ENCODE data around the gene CRIM1.

CRIM1 gene

GRCh38 chr2:36486521-36487044 is 131.0 kb downstream of the CRIM1 start:
- Histone ChIP-seq H2BK15ac (ENCODE audit: low read length) (no peak overlapping the region), H3K36me3 (replicated peaks in 1 of 2; ENCODE audit: control insufficient read depth in 2 of 2, insufficient read depth in 2 of 2, low read length in 2 of 2) (peaks cover 4% of the 10 kb centered on the region in 2 donors), H3K4me2 (ENCODE audit: insufficient read depth, low read length, poor library complexity, severe bottlenecking) (no peak overlapping the region), H2AFZ (ENCODE audit: low read length) (no peak overlapping the region), H2BK12ac (ENCODE audit: low read length) (no peak overlapping the region), H3K4me3 (ENCODE audit: low read length in 2 of 2) (no peak overlapping the region), H3K79me1 (ENCODE audit: low read depth, low read length) (no peaks in the 10 kb centered on the region), H3K9me3 (replicated peaks in 1 of 2; ENCODE audit: control insufficient read depth in 2 of 2, insufficient read depth in 1 of 2, low read depth in 1 of 2, low read length in 2 of 2) (no peaks in the 10 kb centered on the region), H3K4me1 (ENCODE audit: control insufficient read depth in 2 of 2, insufficient read depth in 1 of 2, low read depth in 1 of 2, low read length in 2 of 2) (peaks cover 0 to 3% of the 10 kb centered on the region in 2 donors), H3K27ac (replicated peaks; ENCODE audit: low read length) (no peak overlapping the region), H2AK5ac (ENCODE audit: low read depth, low read length) (no peak overlapping the region), H3K27me3 (ENCODE audit: control insufficient read depth in 3 of 3, insufficient read depth in 3 of 3, low read depth in 1 of 3, low read length in 3 of 3) (no peaks in the 10 kb centered on the region), H3K9ac (ENCODE audit: low read depth, low read length, poor library complexity) (no peak overlapping the region), H2BK120ac (ENCODE audit: low read depth, low read length) (no peak overlapping the region), H3K23ac (ENCODE audit: low read depth, low read length, poor library complexity) (no peak overlapping the region), H3K4ac (ENCODE audit: low read length) (no peak overlapping the region), H4K8ac (ENCODE audit: low read depth, low read length) (no peak overlapping the region), H2BK5ac (ENCODE audit: low read length) (no peak overlapping the region), H3K14ac (ENCODE audit: low read length) (no peak overlapping the region), H4K91ac (ENCODE audit: low read depth, low read length, poor library complexity) (no peak overlapping the region), H3K18ac (ENCODE audit: low read length) (no peak overlapping the region)
- WGBS, 2 donors (ENCODE audit: extremely low coverage in 2 of 2, insufficient read length in 2 of 2, insufficient replicate concordance in 1 of 2): no CpG with 5 or more reads among the region's 1 CpG
- no peak for DNase-seq (ENCODE audit: low spot score)

- H3K4me1 ChIP-seq (ENCODE audit: control insufficient read depth in 2 of 2, insufficient read depth in 1 of 2, low read depth in 1 of 2, low read length in 2 of 2): peaks cover 0 to 3% of the 10 kb centered on the region in 2 donors
- no peak overlapping the region for H2BK120ac ChIP-seq (ENCODE audit: low read depth, low read length)
- H3K27ac ChIP-seq (replicated peaks; ENCODE audit: low read length): no peak overlapping the region
- H3K14ac ChIP-seq (ENCODE audit: low read length): no peak overlapping the region
- WGBS, 2 donors (ENCODE audit: extremely low coverage in 2 of 2, insufficient read length in 2 of 2, insufficient replicate concordance in 1 of 2): no CpG with 5 or more reads among the region's 4 CpGs
- no peak overlapping the region for H4K8ac ChIP-seq (ENCODE audit: low read depth, low read length)
- no peak overlapping the region for H3K4me2 ChIP-seq (ENCODE audit: insufficient read depth, low read length, poor library complexity, severe bottlenecking)
- H3K36me3 ChIP-seq (replicated peaks in 1 of 2; ENCODE audit: control insufficient read depth in 2 of 2, insufficient read depth in 2 of 2, low read length in 2 of 2): peaks cover 0 to 1% of the 10 kb centered on the region in 2 donors
- no peak overlapping the region for H3K23ac ChIP-seq (ENCODE audit: low read depth, low read length, poor library complexity)
- no peak overlapping the region for H3K4me3 ChIP-seq (ENCODE audit: low read length in 2 of 2)
- H4K91ac ChIP-seq (ENCODE audit: low read depth, low read length, poor library complexity): no peak overlapping the region
- no peak overlapping the region for H2BK15ac ChIP-seq (ENCODE audit: low read length)
- no peak overlapping the region for H2AK5ac ChIP-seq (ENCODE audit: low read depth, low read length)
- no peak overlapping the region for H2BK5ac ChIP-seq (ENCODE audit: low read length)
- H3K79me1 ChIP-seq (ENCODE audit: low read depth, low read length): no peaks in the 10 kb centered on the region
- no peak overlapping the region for H2BK12ac ChIP-seq (ENCODE audit: low read length)
- no peak overlapping the region for H3K9ac ChIP-seq (ENCODE audit: low read depth, low read length, poor library complexity)
- no peaks in the 10 kb centered on the region for H3K9me3 ChIP-seq (replicated peaks in 1 of 2; ENCODE audit: control insufficient read depth in 2 of 2, insufficient read depth in 1 of 2, low read depth in 1 of 2, low read length in 2 of 2)
- H3K27me3 ChIP-seq (ENCODE audit: control insufficient read depth in 3 of 3, insufficient read depth in 3 of 3, low read depth in 1 of 3, low read length in 3 of 3): no peaks in the 10 kb centered on the region
- DNase-seq (ENCODE audit: low spot score): no peak
- H3K4ac ChIP-seq (ENCODE audit: low read length): no peak overlapping the region
- H3K18ac ChIP-seq (ENCODE audit: low read length): no peak overlapping the region
- H2AFZ ChIP-seq (ENCODE audit: low read length): no peak overlapping the region
Observed at GRCh38 chr2:36487947-36488346, 132.4 kb downstream of the CRIM1 start.

GRCh38 chr2:36489281-36489680 is 133.7 kb downstream of the CRIM1 start:
- H2BK120ac ChIP-seq (ENCODE audit: low read depth, low read length): no peak overlapping the region
- no CpG with 5 or more reads among the region's 5 CpGs for WGBS, 2 donors (ENCODE audit: extremely low coverage in 2 of 2, insufficient read length in 2 of 2, insufficient replicate concordance in 1 of 2)
- no peaks in the 10 kb centered on the region for H3K79me1 ChIP-seq (ENCODE audit: low read depth, low read length)
- no peak overlapping the region for H3K23ac ChIP-seq (ENCODE audit: low read depth, low read length, poor library complexity)
- no peak overlapping the region for H3K27ac ChIP-seq (replicated peaks; ENCODE audit: low read length)
- DNase-seq (ENCODE audit: low spot score): no peak
- no peak overlapping the region for H2BK12ac ChIP-seq (ENCODE audit: low read length)
- H2BK15ac ChIP-seq (ENCODE audit: low read length): no peak overlapping the region
- H4K8ac ChIP-seq (ENCODE audit: low read depth, low read length): no peak overlapping the region
- H3K27me3 ChIP-seq (ENCODE audit: control insufficient read depth in 3 of 3, insufficient read depth in 3 of 3, low read depth in 1 of 3, low read length in 3 of 3): no peaks in the 10 kb centered on the region
- H3K9me3 ChIP-seq (replicated peaks in 1 of 2; ENCODE audit: control insufficient read depth in 2 of 2, insufficient read depth in 1 of 2, low read depth in 1 of 2, low read length in 2 of 2): no peaks in the 10 kb centered on the region
- H3K4me2 ChIP-seq (ENCODE audit: insufficient read depth, low read length, poor library complexity, severe bottlenecking): no peak overlapping the region
- H3K14ac ChIP-seq (ENCODE audit: low read length): no peak overlapping the region
- no peak overlapping the region for H2AFZ ChIP-seq (ENCODE audit: low read length)
- H3K4me1 ChIP-seq (ENCODE audit: control insufficient read depth in 2 of 2, insufficient read depth in 1 of 2, low read depth in 1 of 2, low read length in 2 of 2): peaks cover 0 to 3% of the 10 kb centered on the region in 2 donors
- no peak overlapping the region for H3K4me3 ChIP-seq (ENCODE audit: low read length in 2 of 2)
- no peak overlapping the region for H2BK5ac ChIP-seq (ENCODE audit: low read length)
- H4K91ac ChIP-seq (ENCODE audit: low read depth, low read length, poor library complexity): no peak overlapping the region
- H3K9ac ChIP-seq (ENCODE audit: low read depth, low read length, poor library complexity): no peak overlapping the region
- peaks cover 0 to 1% of the 10 kb centered on the region in 2 donors for H3K36me3 ChIP-seq (replicated peaks in 1 of 2; ENCODE audit: control insufficient read depth in 2 of 2, insufficient read depth in 2 of 2, low read length in 2 of 2)
- no peak overlapping the region for H3K18ac ChIP-seq (ENCODE audit: low read length)
- H3K4ac ChIP-seq (ENCODE audit: low read length): no peak overlapping the region
- H2AK5ac ChIP-seq (ENCODE audit: low read depth, low read length): no peak overlapping the region

- no peak overlapping the region for H2BK12ac ChIP-seq (ENCODE audit: low read length)
- no peak overlapping the region for H3K14ac ChIP-seq (ENCODE audit: low read length)
- no peak overlapping the region for H3K18ac ChIP-seq (ENCODE audit: low read length)
- WGBS, 2 donors (ENCODE audit: extremely low coverage in 2 of 2, insufficient read length in 2 of 2, insufficient replicate concordance in 1 of 2): no CpG with 5 or more reads among the region's 4 CpGs
- no peak overlapping the region for H4K8ac ChIP-seq (ENCODE audit: low read depth, low read length)
- no peak overlapping the region for H2BK120ac ChIP-seq (ENCODE audit: low read depth, low read length)
- H3K9ac ChIP-seq (ENCODE audit: low read depth, low read length, poor library complexity): no peak overlapping the region
- no peak overlapping the region for H2BK5ac ChIP-seq (ENCODE audit: low read length)
- no peaks in the 10 kb centered on the region for H3K9me3 ChIP-seq (replicated peaks in 1 of 2; ENCODE audit: control insufficient read depth in 2 of 2, insufficient read depth in 1 of 2, low read depth in 1 of 2, low read length in 2 of 2)
- no peak overlapping the region for H3K4me2 ChIP-seq (ENCODE audit: insufficient read depth, low read length, poor library complexity, severe bottlenecking)
- H3K36me3 ChIP-seq (replicated peaks in 1 of 2; ENCODE audit: control insufficient read depth in 2 of 2, insufficient read depth in 2 of 2, low read length in 2 of 2): peaks cover 0 to 1% of the 10 kb centered on the region in 2 donors
- no peak for DNase-seq (ENCODE audit: low spot score)
- H2AK5ac ChIP-seq (ENCODE audit: low read depth, low read length): no peak overlapping the region
- no peak overlapping the region for H3K4ac ChIP-seq (ENCODE audit: low read length)
- H2BK15ac ChIP-seq (ENCODE audit: low read length): no peak overlapping the region
- H4K91ac ChIP-seq (ENCODE audit: low read depth, low read length, poor library complexity): no peak overlapping the region
- H3K27me3 ChIP-seq (ENCODE audit: control insufficient read depth in 3 of 3, insufficient read depth in 3 of 3, low read depth in 1 of 3, low read length in 3 of 3): no peaks in the 10 kb centered on the region
- H3K4me1 ChIP-seq (ENCODE audit: control insufficient read depth in 2 of 2, insufficient read depth in 1 of 2, low read depth in 1 of 2, low read length in 2 of 2): peaks cover 0 to 3% of the 10 kb centered on the region in 2 donors
- H3K4me3 ChIP-seq (ENCODE audit: low read length in 2 of 2): no peak overlapping the region
- H2AFZ ChIP-seq (ENCODE audit: low read length): no peak overlapping the region
- no peak overlapping the region for H3K23ac ChIP-seq (ENCODE audit: low read depth, low read length, poor library complexity)
- H3K27ac ChIP-seq (replicated peaks; ENCODE audit: low read length): no peak overlapping the region
- H3K79me1 ChIP-seq (ENCODE audit: low read depth, low read length): no peaks in the 10 kb centered on the region
Observed at GRCh38 chr2:36490749-36491148, 135.2 kb downstream of the CRIM1 start.
